ENCODE measurements around the gene CHDH.

GRCh38 chr3:53846851-53847155, 584 bp upstream of the CHDH start:
- TF ChIP-seq TAF1 (IDR thresholded peaks at IDR 0.05; ENCODE audit: low read depth): no peak
- no peak for TF ChIP-seq EP300 (IDR thresholded peaks at IDR 0.05; ENCODE audit: borderline replicate concordance)
